ENCODE data around the gene DCLK2. TPM values are rescaled to one million over a fixed set of nuclear protein-coding genes. Genes with fewer than 3 reads are reported as not detected.

DCLK2 gene
- polyA plus RNA-seq, 1 of the 3 experiments (the other 2 are of a cell fraction) = 10.1 TPM

GRCh38 chr4:150167054-150167453, 88.8 kb downstream of the DCLK2 start:
- H2AFZ ChIP-seq (ENCODE audit: low read depth) = no peak overlapping the region
- no peak for TF ChIP-seq RCOR1 (IDR thresholded peaks at IDR 0.05; ENCODE audit: low read length)
- TF ChIP-seq NFIC (IDR thresholded peaks at IDR 0.05; ENCODE audit: borderline replicate concordance) = no peak
- TF ChIP-seq MEF2A (IDR thresholded peaks at IDR 0.05; ENCODE audit: borderline replicate concordance, low read depth) = no peak
- TF ChIP-seq SIN3A (IDR thresholded peaks at IDR 0.05; ENCODE audit: borderline replicate concordance, low read depth, low read length) = no peak
- TF ChIP-seq TAF1 (IDR thresholded peaks at IDR 0.05; ENCODE audit: borderline replicate concordance, low read depth, low read length) = no peak
- TF ChIP-seq TCF12 (IDR thresholded peaks at IDR 0.05) = no peak
- no peak for TF ChIP-seq POLR2AphosphoS5 (IDR thresholded peaks at IDR 0.05; ENCODE audit: low read depth, low read length)
- no peak for TF ChIP-seq NRF1 (IDR thresholded peaks at IDR 0.05; ENCODE audit: low read depth, low read length)
- no peak for TF ChIP-seq IRF3 (IDR thresholded peaks at IDR 0.05; ENCODE audit: low read depth, low read length)
- no peak for TF ChIP-seq FOXJ3 (CRISPR knock-in tag; IDR thresholded peaks at IDR 0.05)
- TF ChIP-seq EZH2phosphoT487 (IDR thresholded peaks at IDR 0.05; ENCODE audit: borderline replicate concordance, low read depth) = no peak
- TF ChIP-seq RFX5 (IDR thresholded peaks at IDR 0.05; ENCODE audit: low read length) = no peak
- TF ChIP-seq REST (IDR thresholded peaks at IDR 0.05; ENCODE audit: low read depth, low read length) = no peak
- ChIA-PET CTCF (interaction anchor here (1.2 to 1.4 kb wide), 2 partner anchors 90 to 156 kb away, joined by 3 read pairs; no protein-coding TSS in a partner anchor), POLR2A (no interaction called here)
- H3F3A ChIP-seq (replicated peaks; ENCODE audit: insufficient read depth) = peaks cover 21% of the 10 kb centered on the region
- no peaks in the 10 kb centered on the region for H3K9me2 ChIP-seq
- DNase-seq = no peak
- no peak overlapping the region for H3K4me3 ChIP-seq (ENCODE audit: low read depth in 2 of 2, low read length in 1 of 2)
- H4K20me1 ChIP-seq (ENCODE audit: insufficient read depth) = no peaks in the 10 kb centered on the region
- H3K9ac ChIP-seq = no peak overlapping the region
- peaks cover 0 to 11% of the 10 kb centered on the region in 2 experiments for H3K36me3 ChIP-seq (replicated peaks in 1 of 2; ENCODE audit: control insufficient read depth in 1 of 2, insufficient read depth in 2 of 2, low read length in 1 of 2)
- H3K9me3 ChIP-seq = no peaks in the 10 kb centered on the region
- no peaks in the 10 kb centered on the region for H3K27me3 ChIP-seq (ENCODE audit: insufficient read depth)
- peaks cover 0 to 2% of the 10 kb centered on the region in 2 experiments; a peak in 2 of 4 replicates for H3K4me1 ChIP-seq (ENCODE audit: control insufficient read depth in 1 of 2, insufficient read depth in 2 of 2, low read depth in 1 of 2, low read length in 1 of 2)
- H3K27ac ChIP-seq (ENCODE audit: low read depth in 2 of 2, low read length in 1 of 2) = no peak overlapping the region
- no peak overlapping the region for H3K4me2 ChIP-seq
- 90% methylated on average over 2 of the region's 2 CpGs for WGBS (ENCODE audit: low lambda C conversion rate)
- peaks cover 75% of the 10 kb centered on the region for H3K79me2 ChIP-seq (ENCODE audit: insufficient read depth)

- Histone ChIP-seq H3K9me3 (no peaks in the 10 kb centered on the region), H3K27me3 (ENCODE audit: insufficient read depth) (no peaks in the 10 kb centered on the region), H3F3A (replicated peaks; ENCODE audit: insufficient read depth) (peaks cover 45% of the 10 kb centered on the region), H3K4me1 (ENCODE audit: control insufficient read depth in 1 of 2, insufficient read depth in 2 of 2, low read depth in 1 of 2, low read length in 1 of 2) (peaks cover 29 to 32% of the 10 kb centered on the region in 2 experiments), H4K20me1 (ENCODE audit: insufficient read depth) (peaks cover 8% of the 10 kb centered on the region; the same call in 1 of the 2 replicates), H3K4me3 (ENCODE audit: low read depth in 2 of 2, low read length in 1 of 2) (no peak overlapping the region), H3K4me2 (no peak overlapping the region), H3K36me3 (replicated peaks in 1 of 2; ENCODE audit: control insufficient read depth in 1 of 2, insufficient read depth in 2 of 2, low read length in 1 of 2) (no peaks in the 10 kb centered on the region), H3K79me2 (ENCODE audit: insufficient read depth) (peaks cover 72% of the 10 kb centered on the region), H2AFZ (ENCODE audit: low read depth) (no peak overlapping the region), H3K27ac (ENCODE audit: low read depth in 2 of 2, low read length in 1 of 2) (peak overlapping the region in 1 of 2 experiments; percentile 60; a peak in 1 of 4 replicates), H3K9ac (no peak overlapping the region), H3K9me2 (no peaks in the 10 kb centered on the region)
- 89% methylated on average over 1 of the region's 1 CpG for WGBS (ENCODE audit: low lambda C conversion rate)
- ChIA-PET CTCF (interaction anchor here (1.2 kb wide), 1 partner anchor 69 kb away, joined by 5 read pairs; no protein-coding TSS in a partner anchor), POLR2A (no interaction called here)
- no peak for DNase-seq
- 0 out of 2 replicates have a peak, but pooled peaks have one; percentile 24 for TF ChIP-seq TCF12 (IDR thresholded peaks at IDR 0.05)
- TF ChIP-seq RFX5 (IDR thresholded peaks at IDR 0.05; ENCODE audit: low read length) = no peak
- no peak for TF ChIP-seq GABPA (IDR thresholded peaks at IDR 0.05; ENCODE audit: low read depth)
Observed at GRCh38 chr4:150173432-150173861, 95.2 kb downstream of the DCLK2 start.

All from SK-N-SH (cell line).